Activated T-cell treated with anti-CD3 and anti-CD28 coated beads, Interleukin-2, amount 50 U/mL, for 72 hours (primary cell): ENCODE measurements around the gene KIAA0930. TPM values are rescaled to one million over a fixed set of nuclear protein-coding genes. Genes with fewer than 3 reads are reported as not detected.

Experiments used
- ATAC-seq, 2 donors: fragments of 150-1000 bp; cut with Tn5 transposase; replicated peaks in 1 of 2; 2 replicates each; pipeline ENCODE4 v1.10.0; 2021; ENCODE audit warnings: moderate library complexity in 2 of 2, mild to moderate bottlenecking in 1 of 2
- DNase-seq, 2 donors: peaks; one replicate each; pipeline ENCODE4 v3.0.0; 2021 to 2022; ENCODE audit warnings: mixed read lengths in 1 of 2
- H3K27ac Mint-ChIP-seq: one replicate; pipeline ENCODE4 v1.8.0; 2022; ENCODE audit warnings: mild to moderate bottlenecking, moderate library complexity, mixed read lengths
- H3K27me3 Mint-ChIP-seq: one replicate; pipeline ENCODE4 v1.8.0; 2022; ENCODE audit warnings: low read depth, mixed read lengths
- H3K36me3 Mint-ChIP-seq, 2 donors: one replicate each; pipeline ENCODE4 v1.8.0; 2022; ENCODE audit warnings: mixed read lengths in 2 of 2, mild to moderate bottlenecking in 1 of 2; ENCODE audit not compliant: insufficient read depth in 2 of 2
- H3K4me1 Mint-ChIP-seq: one replicate; pipeline ENCODE4 v1.8.0; 2022; ENCODE audit warnings: low read depth, mixed read lengths
- H3K4me3 Mint-ChIP-seq, 2 donors: one replicate each; pipeline ENCODE4 v1.8.0; 2022; ENCODE audit warnings: mild to moderate bottlenecking in 2 of 2, mixed read lengths in 2 of 2, moderate library complexity in 2 of 2
- H3K9me3 Mint-ChIP-seq, 2 donors: one replicate each; pipeline ENCODE4 v1.8.0; 2022; ENCODE audit warnings: mixed read lengths in 2 of 2
- total RNA-seq, 2 donors: library from RNA; stranded (reverse); gene quantifications; one replicate each; pipeline ENCODE4 v1.2.3, GENCODE V29; 2022

Gene KIAA0930
- total RNA-seq, 2 donors from 2014 or later: 25.3 to 26.4 TPM

DNA sequence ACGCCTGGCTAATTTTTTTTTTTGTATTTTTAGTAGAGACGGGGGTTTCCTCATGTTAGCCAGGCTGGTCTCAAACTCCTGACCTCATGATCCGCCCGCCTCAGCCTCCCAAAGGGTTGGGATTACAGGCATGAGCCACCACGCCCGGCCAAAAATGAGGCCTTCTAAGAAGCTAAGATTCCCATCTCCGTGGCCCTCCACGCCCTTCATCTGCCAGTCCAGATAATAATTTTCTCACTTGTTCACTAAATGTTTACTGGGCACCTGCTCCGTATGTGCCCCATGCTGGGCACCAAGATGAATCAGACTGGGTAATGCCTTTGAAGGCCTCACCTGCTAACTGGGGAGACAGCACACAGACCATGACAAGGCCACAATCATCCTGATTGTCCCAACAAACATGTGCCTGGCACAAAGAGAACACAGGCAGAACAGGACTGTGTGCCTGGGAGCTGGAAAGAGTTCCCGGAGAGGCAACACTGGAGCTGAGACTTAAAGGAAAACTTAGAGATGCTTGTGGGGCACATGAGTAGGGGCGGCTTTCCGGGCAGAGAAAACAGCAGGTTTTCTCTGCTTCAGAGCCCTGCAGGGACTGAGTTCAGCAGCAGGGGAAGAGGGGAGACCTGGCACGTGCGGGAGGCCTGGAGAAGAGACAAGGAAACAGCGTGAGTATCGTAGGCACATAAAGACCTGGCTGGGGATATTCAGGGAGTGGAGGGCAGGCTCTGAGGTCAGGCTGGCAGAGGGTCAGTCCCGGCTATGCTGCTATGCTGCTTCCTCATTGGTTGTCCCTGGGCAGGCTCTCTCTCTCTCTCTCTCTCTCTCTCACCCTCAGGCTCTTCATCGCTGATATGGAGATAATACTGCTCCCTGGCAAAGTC, 2.4 kb downstream of the KIAA0930 start:
- no peak for DNase-seq
- H3K4me3 Mint-ChIP-seq: peak overlapping the region in 1 of 2 donors; percentile 47
- H3K4me1 Mint-ChIP-seq: peaks cover 37% of the 10 kb centered on the region
- no peaks in the 10 kb centered on the region for H3K36me3 Mint-ChIP-seq
- H3K27me3 Mint-ChIP-seq: no peaks in the 10 kb centered on the region
- no peak for ATAC-seq
- H3K27ac Mint-ChIP-seq: no peak overlapping the region
- H3K9me3 Mint-ChIP-seq: no peaks in the 10 kb centered on the region

DNA sequence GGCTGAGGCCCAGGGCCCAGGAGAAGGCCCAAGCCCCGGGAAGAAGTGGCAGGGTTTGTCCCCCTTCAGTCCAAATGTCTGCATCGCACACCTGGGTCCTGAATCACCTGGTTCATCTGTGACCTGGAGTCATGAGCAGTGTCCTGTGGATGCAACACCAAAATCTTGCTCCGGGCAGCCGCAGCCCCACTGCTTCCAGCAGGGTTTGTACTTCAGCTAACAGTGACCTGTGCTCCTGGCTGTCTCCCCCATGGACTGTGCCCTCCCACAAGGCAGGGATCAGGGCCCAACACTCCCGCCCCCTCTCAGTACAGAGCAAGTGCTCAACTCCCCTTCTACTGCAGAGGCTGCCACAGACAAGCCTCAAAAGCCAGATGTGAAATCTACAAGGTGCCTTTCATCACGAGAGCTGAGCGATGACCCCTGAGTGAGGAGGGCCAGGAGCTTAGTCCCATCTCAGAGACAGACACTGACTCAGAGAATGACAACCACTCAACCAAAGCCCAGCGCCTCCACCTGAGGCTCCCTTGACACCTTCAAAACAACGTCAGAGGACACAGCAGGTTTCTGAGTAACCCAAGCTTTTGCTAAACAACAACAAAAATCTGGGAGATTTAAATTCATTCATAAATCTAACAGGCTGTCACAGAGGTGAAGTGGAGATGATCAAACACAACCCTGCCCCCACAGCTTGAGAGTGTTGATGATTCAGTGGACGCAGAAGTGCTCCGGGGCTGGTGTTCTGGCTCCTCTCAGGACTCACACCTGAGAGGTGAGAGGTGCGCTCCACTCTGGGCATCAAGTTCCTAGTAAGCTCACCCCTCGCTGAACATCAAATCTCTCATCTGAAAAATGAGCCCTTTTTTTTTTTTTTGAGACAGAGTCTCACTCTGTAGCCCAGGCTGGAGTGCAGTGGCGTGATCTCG, 3.4 kb downstream of the KIAA0930 start:
- H3K27ac Mint-ChIP-seq: no peak overlapping the region
- H3K9me3 Mint-ChIP-seq: no peaks in the 10 kb centered on the region
- no peaks in the 10 kb centered on the region for H3K27me3 Mint-ChIP-seq
- ATAC-seq: no peak
- no peak overlapping the region for H3K4me3 Mint-ChIP-seq
- H3K4me1 Mint-ChIP-seq: peaks cover 37% of the 10 kb centered on the region
- no peaks in the 10 kb centered on the region for H3K36me3 Mint-ChIP-seq
- DNase-seq: no peak

DNA sequence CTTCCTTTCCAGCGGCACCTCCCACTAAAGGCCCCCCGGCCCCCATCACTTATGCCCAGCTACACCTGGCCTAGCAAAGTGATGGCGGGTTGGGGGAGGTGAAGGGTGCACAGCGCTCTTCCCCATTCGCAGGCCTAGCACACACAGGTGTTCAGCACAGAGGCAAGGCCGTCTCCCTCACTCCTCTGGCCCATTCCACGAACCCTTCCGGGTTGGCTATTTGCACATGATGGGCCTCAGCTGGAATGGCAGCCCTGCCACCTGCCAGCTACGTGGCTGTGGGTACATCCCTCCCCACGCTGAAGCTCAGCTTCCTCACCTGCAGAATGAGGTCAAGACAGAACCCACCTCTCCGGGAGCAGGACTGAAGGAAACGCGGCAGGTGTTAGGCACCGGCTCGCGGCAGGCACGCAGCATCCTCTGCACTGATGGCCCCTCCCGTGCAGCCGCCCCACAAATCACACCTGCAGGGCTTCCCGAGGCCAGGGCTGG, 4.8 kb downstream of the KIAA0930 start:
- H3K36me3 Mint-ChIP-seq: no peaks in the 10 kb centered on the region
- H3K27ac Mint-ChIP-seq: no peak overlapping the region
- no peaks in the 10 kb centered on the region for H3K9me3 Mint-ChIP-seq
- ATAC-seq: no peak
- DNase-seq: no peak
- H3K27me3 Mint-ChIP-seq: no peaks in the 10 kb centered on the region
- peak overlapping the region in 1 of 2 donors; percentile 15 for H3K4me3 Mint-ChIP-seq
- H3K4me1 Mint-ChIP-seq: peaks cover 27% of the 10 kb centered on the region

DNA sequence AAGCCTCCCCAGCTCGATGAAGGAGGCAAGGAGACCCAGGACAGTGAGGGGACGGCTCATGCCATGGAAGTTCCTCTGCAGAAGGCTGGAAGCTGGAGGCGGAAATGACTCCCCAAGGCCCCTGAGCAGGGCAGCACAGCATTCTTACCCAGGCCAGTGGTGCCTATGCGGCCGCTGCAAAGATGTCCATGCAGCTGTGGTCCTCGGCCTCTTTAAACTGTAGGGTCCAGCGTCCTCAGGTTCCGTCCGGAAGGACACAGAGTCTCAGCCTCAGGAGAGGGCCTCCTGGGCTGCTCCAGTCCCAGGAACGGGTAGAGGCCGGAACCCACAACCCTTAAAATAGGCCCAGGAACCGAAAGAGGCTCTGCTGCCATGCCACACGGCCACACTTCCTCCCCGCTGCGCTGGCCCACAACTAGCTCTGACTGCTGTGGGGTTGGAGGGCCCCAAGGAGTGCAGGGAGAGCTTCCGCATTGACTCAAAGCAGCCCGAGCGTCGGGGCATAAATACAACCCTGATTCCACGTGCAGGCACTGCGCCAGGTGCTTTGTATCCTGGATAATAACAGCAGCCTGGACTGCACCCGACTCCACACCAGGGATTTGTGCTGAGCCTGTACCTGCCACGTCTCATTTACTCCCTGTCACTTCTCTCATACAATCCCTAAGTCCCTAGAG, 5.5 kb downstream of the KIAA0930 start:
- H3K4me1 Mint-ChIP-seq: peaks cover 27% of the 10 kb centered on the region
- ATAC-seq: peak; percentile 49 to 63
- H3K27me3 Mint-ChIP-seq: no peaks in the 10 kb centered on the region
- H3K4me3 Mint-ChIP-seq: peak overlapping the region in 1 of 2 donors; percentile 15
- H3K36me3 Mint-ChIP-seq: no peaks in the 10 kb centered on the region
- H3K27ac Mint-ChIP-seq: no peak overlapping the region
- no peaks in the 10 kb centered on the region for H3K9me3 Mint-ChIP-seq
- DNase-seq: peak in 1 of 2 donors; percentile 9

DNA sequence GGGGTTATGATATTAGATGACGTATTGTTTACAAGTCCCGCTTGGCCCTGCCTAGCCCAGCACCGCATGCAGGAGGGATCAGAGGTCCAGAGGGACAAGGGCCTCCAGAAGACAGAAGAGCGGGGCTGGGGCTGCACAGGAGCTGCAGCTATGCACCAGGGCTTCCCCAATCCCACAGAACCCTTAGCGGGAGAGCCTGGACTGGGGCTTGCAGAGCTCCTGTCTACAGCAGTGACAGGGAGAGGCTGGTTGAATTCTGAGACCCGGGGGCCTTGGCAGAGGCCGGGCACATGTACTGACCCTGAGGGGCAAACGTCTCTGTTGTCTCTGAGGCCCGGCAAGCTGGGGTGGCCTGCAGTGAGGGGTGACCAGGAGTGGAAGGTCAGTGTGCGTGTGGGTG, 6.9 kb downstream of the KIAA0930 start:
- Mint-ChIP-seq H3K27me3 (no peaks in the 10 kb centered on the region), H3K36me3 (no peaks in the 10 kb centered on the region), H3K4me3 (no peak overlapping the region), H3K4me1 (peaks cover 23% of the 10 kb centered on the region), H3K9me3 (no peaks in the 10 kb centered on the region), H3K27ac (no peak overlapping the region)
- DNase-seq (no peak), ATAC-seq (no peak)

DNA sequence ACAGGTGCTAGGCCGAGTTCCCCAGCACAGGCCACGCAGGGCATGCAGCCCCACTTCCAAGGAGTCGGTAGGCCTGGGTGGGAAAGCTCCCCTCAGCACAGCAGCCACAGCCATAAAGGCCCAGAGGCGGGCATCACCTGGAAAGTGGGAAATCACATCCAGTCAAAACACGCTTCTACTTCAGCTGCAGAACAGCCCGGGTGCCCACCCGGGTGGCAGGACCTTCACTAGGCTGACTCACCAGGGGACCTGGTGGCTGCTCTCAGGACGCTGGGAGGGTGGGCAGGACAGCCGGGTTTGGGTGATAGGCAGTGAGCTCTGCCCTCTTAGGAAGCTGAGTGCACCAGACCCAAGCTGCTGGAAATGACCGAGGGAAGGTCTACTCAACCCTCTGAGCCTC, 7.3 kb downstream of the KIAA0930 start:
- Mint-ChIP-seq H3K27ac (no peak overlapping the region), H3K27me3 (no peaks in the 10 kb centered on the region), H3K4me1 (peaks cover 21% of the 10 kb centered on the region), H3K9me3 (no peaks in the 10 kb centered on the region), H3K36me3 (no peaks in the 10 kb centered on the region), H3K4me3 (no peak overlapping the region)
- no peak for DNase-seq
- ATAC-seq: no peak

DNA sequence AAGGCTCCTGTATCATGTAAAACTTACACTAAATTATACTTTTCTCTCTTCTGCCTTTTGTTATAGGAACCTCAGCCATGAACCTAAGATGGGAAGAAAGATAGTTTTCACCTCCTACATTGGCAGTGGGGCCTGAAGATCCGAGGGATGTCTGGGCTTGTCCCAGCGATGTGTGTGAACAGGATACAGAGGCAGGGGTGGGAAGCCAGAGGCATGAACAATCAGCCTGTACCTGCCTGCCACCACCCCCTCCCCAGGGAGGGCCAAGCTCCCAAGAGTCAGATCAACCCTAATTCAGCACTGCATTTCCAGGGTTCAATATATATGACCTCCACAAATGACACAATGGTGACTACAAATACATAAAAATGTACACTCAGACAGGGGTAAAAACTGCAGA, 9.4 kb downstream of the KIAA0930 start:
- Mint-ChIP-seq H3K9me3 (no peaks in the 10 kb centered on the region), H3K4me1 (peaks cover 8% of the 10 kb centered on the region), H3K27ac (no peak overlapping the region), H3K4me3 (no peak overlapping the region), H3K27me3 (no peaks in the 10 kb centered on the region), H3K36me3 (no peaks in the 10 kb centered on the region)
- DNase-seq: no peak
- ATAC-seq: no peak

DNA sequence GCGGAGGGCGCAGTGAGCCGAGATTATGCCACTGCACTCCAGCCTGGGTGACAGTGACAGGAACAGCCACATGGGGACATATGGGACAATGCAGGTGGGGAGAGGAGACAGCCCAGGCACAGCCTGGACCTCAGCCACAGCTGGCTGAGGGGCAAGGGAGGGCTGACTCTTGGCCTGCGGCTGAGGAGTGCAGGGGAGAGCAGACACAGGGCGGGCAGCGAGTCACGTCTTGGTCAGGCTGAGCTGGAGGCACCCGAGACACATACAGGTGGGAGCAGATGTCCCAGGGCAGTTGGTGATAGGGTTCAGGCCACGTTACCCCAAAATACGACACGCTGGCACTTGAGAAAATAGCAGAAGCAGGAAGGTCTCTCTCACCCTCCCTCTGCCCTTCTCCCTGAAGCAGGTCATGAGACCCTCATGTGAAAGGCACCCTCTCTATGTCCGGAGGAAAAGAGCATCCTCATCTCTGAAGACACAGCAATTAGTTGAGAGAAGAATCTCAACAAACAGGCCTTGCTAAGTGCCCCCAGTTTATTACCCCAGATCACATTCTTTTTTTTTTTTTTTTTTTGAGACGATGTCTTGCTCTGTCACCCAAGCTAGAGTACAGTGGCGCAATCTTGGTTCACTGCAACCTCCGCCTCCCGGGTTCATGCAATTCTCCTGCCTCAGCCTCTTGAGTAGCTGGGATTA, 10.5 kb downstream of the KIAA0930 start:
- no peaks in the 10 kb centered on the region for H3K9me3 Mint-ChIP-seq
- H3K4me3 Mint-ChIP-seq: no peak overlapping the region
- ATAC-seq (no peak), DNase-seq (no peak)
- H3K4me1 Mint-ChIP-seq: no peaks in the 10 kb centered on the region
- H3K27me3 Mint-ChIP-seq: no peaks in the 10 kb centered on the region
- H3K27ac Mint-ChIP-seq: no peak overlapping the region
- H3K36me3 Mint-ChIP-seq: no peaks in the 10 kb centered on the region

DNA sequence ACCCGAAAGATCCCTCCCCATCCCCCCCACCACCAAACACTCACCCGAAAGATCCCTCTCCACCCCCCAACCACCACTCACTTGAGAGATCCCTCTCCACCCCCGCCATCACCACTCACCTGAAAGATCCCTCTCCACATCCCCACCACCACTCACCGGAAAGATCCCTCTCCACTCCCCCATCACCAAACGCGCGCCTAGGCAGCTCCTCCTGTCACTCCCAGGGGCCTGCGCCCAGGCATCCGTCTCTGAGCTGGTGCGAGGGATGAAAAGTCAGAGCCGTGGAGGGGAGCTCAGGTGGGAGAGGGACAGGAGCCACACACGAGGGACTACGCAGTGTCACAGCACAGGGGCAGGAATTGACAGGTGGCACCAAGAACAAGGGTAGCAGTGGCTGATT, 11.5 kb downstream of the KIAA0930 start:
- no peaks in the 10 kb centered on the region for H3K36me3 Mint-ChIP-seq
- H3K27ac Mint-ChIP-seq: no peak overlapping the region
- no peak for DNase-seq
- no peaks in the 10 kb centered on the region for H3K27me3 Mint-ChIP-seq
- no peak overlapping the region for H3K4me3 Mint-ChIP-seq
- no peaks in the 10 kb centered on the region for H3K9me3 Mint-ChIP-seq
- no peaks in the 10 kb centered on the region for H3K4me1 Mint-ChIP-seq
- ATAC-seq: no peak

DNA sequence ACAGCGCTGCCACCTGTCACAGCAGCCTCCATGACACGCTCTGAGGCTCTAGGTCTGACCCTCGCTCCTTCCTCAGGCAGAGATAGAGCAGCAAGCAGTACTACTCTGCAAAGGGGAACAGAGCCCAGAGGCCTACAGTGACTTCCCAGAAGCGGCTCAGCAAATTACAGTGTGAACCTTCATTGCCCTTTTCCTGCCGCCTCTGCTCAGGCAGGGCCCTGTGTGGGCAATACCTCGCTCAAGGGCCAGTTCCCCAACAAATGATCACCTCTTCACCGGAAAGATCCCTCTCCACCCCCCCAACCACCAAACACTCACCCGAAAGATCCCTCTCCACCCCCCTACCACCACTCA, 12.3 kb downstream of the KIAA0930 start:
- H3K36me3 Mint-ChIP-seq: no peaks in the 10 kb centered on the region
- no peaks in the 10 kb centered on the region for H3K27me3 Mint-ChIP-seq
- no peak overlapping the region for H3K27ac Mint-ChIP-seq
- H3K4me1 Mint-ChIP-seq: no peaks in the 10 kb centered on the region
- no peak for ATAC-seq
- no peak for DNase-seq
- H3K4me3 Mint-ChIP-seq: no peak overlapping the region
- no peaks in the 10 kb centered on the region for H3K9me3 Mint-ChIP-seq

DNA sequence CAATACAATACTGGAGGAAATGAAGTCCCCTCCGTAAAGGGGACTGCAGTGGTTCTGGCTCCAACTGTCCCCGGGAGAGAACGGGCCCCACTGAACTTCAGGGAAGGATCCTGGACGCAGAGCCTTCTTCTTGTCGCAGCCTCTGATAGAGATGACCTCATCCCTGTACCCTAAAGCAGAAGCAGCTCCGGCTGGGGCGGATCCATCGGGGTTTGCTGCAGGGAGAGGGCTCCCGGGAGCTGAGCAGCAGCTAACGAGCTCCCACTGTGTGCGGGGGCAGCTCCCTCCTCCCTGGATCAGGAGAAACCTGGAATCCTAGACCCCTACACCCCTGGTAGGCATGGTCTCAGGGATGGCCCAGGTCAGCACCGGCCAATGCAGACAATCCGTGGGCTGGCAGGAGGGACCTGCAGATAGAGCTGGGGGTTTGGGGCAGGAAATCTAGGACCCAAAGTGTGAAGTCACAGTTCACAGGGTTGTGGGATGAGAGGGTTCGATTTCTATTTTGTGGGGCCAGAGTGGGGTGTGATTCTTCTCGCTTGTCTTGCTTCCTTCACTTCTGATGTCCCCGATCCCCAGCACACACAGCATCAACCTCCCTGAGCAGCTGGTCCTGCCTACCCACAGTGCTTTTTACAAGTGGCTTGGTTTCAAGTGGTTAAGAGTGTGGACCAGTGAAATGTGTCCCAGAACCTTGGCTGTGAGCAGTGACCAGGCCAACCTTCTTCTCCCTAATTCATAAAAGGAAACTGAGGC, 12.9 kb downstream of the KIAA0930 start:
- DNase-seq (no peak), ATAC-seq (no peak)
- Mint-ChIP-seq H3K27me3 (no peaks in the 10 kb centered on the region), H3K4me3 (no peak overlapping the region), H3K27ac (no peak overlapping the region), H3K36me3 (no peaks in the 10 kb centered on the region), H3K4me1 (peaks cover 3% of the 10 kb centered on the region), H3K9me3 (no peaks in the 10 kb centered on the region)
